ENCODE results near the gene PRSS22.

GRCh38 chr16:2842340-2843000 lies 15.5 kb downstream of the PRSS22 start:
- TF ChIP-seq CTCF (conservative IDR thresholded peaks at IDR 0.05 in 1 of 2, IDR thresholded peaks at IDR 0.05 in 1 of 2; ENCODE audit: extremely low read depth in 1 of 2, insufficient read depth in 1 of 2, low read depth in 1 of 2, low read length in 2 of 2) (peak; percentile 41 to 48), EZH2 (IDR thresholded peaks at IDR 0.05; ENCODE audit: borderline replicate concordance, low read length) (no peak)
